H1 (cell line): ENCODE results near the gene SMIM35. TPM values are rescaled to one million over a fixed set of nuclear protein-coding genes. Genes with fewer than 3 reads are reported as not detected.

Source experiments
- CTCF ChIA-PET: fragments of 300-600 bp; sonication (Branson Sonifier 250); formaldehyde crosslinking; loops from one replicate; lab custom pipeline; 2021; ENCODE audit not compliant: partially characterized antibody; lab: Charles Lee
- POLR2A ChIA-PET: fragments of 300-600 bp; sonication (Branson Sonifier 250); formaldehyde crosslinking; loops from one replicate; lab custom pipeline; 2021; ENCODE audit warnings: inconsistent platforms; ENCODE audit not compliant: partially characterized antibody; lab: Charles Lee
- DNase-seq, 2 experiments: peaks; one replicate each; pipeline versions ENCODE4 v3.0.0 to v3.0.0-alpha.2; 2010 to 2022; ENCODE audit warnings: low spot score in 2 of 2, low read depth in 1 of 2, mixed read lengths in 1 of 2
- FAIRE-seq: peaks from 2 replicates; lab custom pipeline; 2011; peaks lifted over from hg19 to GRCh38; lab: Jason Lieb, UNC
- H2AFZ ChIP-seq: 2 replicates; pipeline ENCODE4 v1.8.1; 2012; ENCODE audit warnings: low read length, inconsistent platforms
- H2AK5ac ChIP-seq: 2 replicates; pipeline ENCODE4 v1.6.1; 2013; ENCODE audit warnings: low read depth, low read length
- H2BK120ac ChIP-seq: replicated peaks from 2 replicates; pipeline ENCODE3; 2013; ENCODE audit warnings: low read depth, low read length, inconsistent platforms
- H2BK12ac ChIP-seq: 2 replicates; pipeline ENCODE4 v1.6.1; 2013; ENCODE audit warnings: low read depth, low read length
- H2BK15ac ChIP-seq: 2 replicates; pipeline ENCODE4 v1.6.1; 2013; ENCODE audit warnings: low read length
- H2BK20ac ChIP-seq: 2 replicates; pipeline ENCODE4 v1.6.1; 2013; ENCODE audit warnings: low read length
- H2BK5ac ChIP-seq: 2 replicates; pipeline ENCODE4 v1.6.1; 2013; ENCODE audit warnings: low read depth, low read length
- H3K14ac ChIP-seq: 2 replicates; pipeline ENCODE4 v1.6.1; 2013; ENCODE audit warnings: inconsistent platforms; ENCODE audit not compliant: insufficient read length
- H3K18ac ChIP-seq: 2 replicates; pipeline ENCODE4 v1.6.1; 2013; ENCODE audit warnings: low read length; ENCODE audit errors: extremely low read depth
- H3K23ac ChIP-seq: 2 replicates; pipeline ENCODE4 v1.6.1; 2013; ENCODE audit warnings: inconsistent platforms; ENCODE audit not compliant: insufficient read length
- H3K23me2 ChIP-seq: 2 replicates; pipeline ENCODE4 v1.6.1; 2013; ENCODE audit warnings: low read depth, low read length
- H3K27ac ChIP-seq: 2 replicates; pipeline ENCODE4 v1.6.1; 2011; ENCODE audit warnings: low read depth, low read length, inconsistent platforms
- H3K27me3 ChIP-seq, 4 experiments: replicated peaks in 1 of 4; 1 replicate in 1 of 4; 2 replicates in 3 of 4; pipeline versions ENCODE4 v1.6.1 to v1.8.1; 2011 to 2013; ENCODE audit warnings: low read length in 3 of 4, mild to moderate bottlenecking in 3 of 4, inconsistent platforms in 2 of 4, mixed read lengths in 2 of 4, moderate library complexity in 1 of 4; ENCODE audit not compliant: control insufficient read depth in 3 of 4, insufficient read depth in 3 of 4; ENCODE audit errors: extremely low read depth in 1 of 4
- H3K36me3 ChIP-seq, 4 experiments: 2 replicates each; pipeline versions ENCODE4 v1.6.1 to v1.8.1; 2011 to 2013; ENCODE audit warnings: mild to moderate bottlenecking in 4 of 4, low read length in 3 of 4, moderate library complexity in 2 of 4, control low read depth in 1 of 4, inconsistent platforms in 1 of 4; ENCODE audit not compliant: insufficient read depth in 4 of 4, control insufficient read depth in 2 of 4
- H3K4ac ChIP-seq: replicated peaks from 2 replicates; pipeline ENCODE3; 2013; ENCODE audit warnings: low read length, low read depth, mixed read lengths, inconsistent platforms; ENCODE audit not compliant: insufficient read length
- H3K4me1 ChIP-seq, 4 experiments: replicated peaks in 1 of 4; 1 replicate in 1 of 4; 2 replicates in 3 of 4; pipeline versions ENCODE4 v1.6.1 to v1.8.1; 2011 to 2013; ENCODE audit warnings: low read length in 3 of 4, inconsistent platforms in 2 of 4, mixed read lengths in 1 of 4; ENCODE audit not compliant: insufficient read depth in 4 of 4, control insufficient read depth in 3 of 4
- H3K4me2 ChIP-seq, 2 experiments: 2 replicates each; pipeline versions ENCODE4 v1.6.1 to v1.8.1; 2011 to 2013; ENCODE audit warnings: low read depth in 2 of 2, low read length in 2 of 2, control low read depth in 1 of 2, inconsistent platforms in 1 of 2, mild to moderate bottlenecking in 1 of 2; ENCODE audit not compliant: insufficient read depth in 1 of 2
- H3K4me3 ChIP-seq, 4 experiments: fragments of 200-600, 300-600 bp in 1 of 4; sonication (generic), shearing (Covaris generic), sonication (Bioruptor Twin) in 1 of 4; 2 replicates each; pipeline versions ENCODE4 v1.5.1 to v1.8.1; 2011 to 2016; ENCODE audit warnings: low read length in 4 of 4, low read depth in 3 of 4, control low read depth in 2 of 4, inconsistent platforms in 2 of 4, mild to moderate bottlenecking in 2 of 4, mixed read lengths in 1 of 4, moderate library complexity in 1 of 4; ENCODE audit not compliant: insufficient read depth in 2 of 4; ENCODE audit errors: extremely low read depth in 1 of 4
- H3K56ac ChIP-seq: replicated peaks from 2 replicates; pipeline ENCODE3; 2013; ENCODE audit warnings: low read depth, mild to moderate bottlenecking, mixed read lengths, low read length, inconsistent platforms; ENCODE audit not compliant: insufficient read length
- H3K79me1 ChIP-seq: 2 replicates; pipeline ENCODE4 v1.6.1; 2013; ENCODE audit warnings: low read depth, low read length, control low read depth
- H3K79me2 ChIP-seq, 2 experiments: 2 replicates each; pipeline versions ENCODE4 v1.6.1 to v1.8.1; 2012 to 2013; ENCODE audit warnings: low read length in 2 of 2, mild to moderate bottlenecking in 2 of 2, inconsistent platforms in 1 of 2; ENCODE audit not compliant: insufficient read depth in 2 of 2, control insufficient read depth in 1 of 2
- H3K9ac ChIP-seq, 4 experiments: replicated peaks in 1 of 4; 1 replicate in 1 of 4; 2 replicates in 3 of 4; pipeline versions ENCODE4 v1.6.1 to v1.8.1; 2011 to 2013; ENCODE audit warnings: low read depth in 3 of 4, low read length in 3 of 4, control low read depth in 2 of 4, mild to moderate bottlenecking in 2 of 4, moderate library complexity in 2 of 4, inconsistent platforms in 1 of 4; ENCODE audit errors: extremely low read depth in 1 of 4
- H3K9me3 ChIP-seq, 2 experiments: 2 replicates each; pipeline versions ENCODE4 v1.6.1 to v1.8.1; 2012 to 2013; ENCODE audit warnings: mild to moderate bottlenecking in 2 of 2, moderate library complexity in 2 of 2, control low read depth in 1 of 2, inconsistent platforms in 1 of 2, low read depth in 1 of 2, low read length in 1 of 2, mixed read lengths in 1 of 2; ENCODE audit not compliant: insufficient read depth in 2 of 2
- H4K20me1 ChIP-seq, 2 experiments: replicated peaks in 1 of 2; 2 replicates each; pipeline versions ENCODE3 to v1.8.1; 2011 to 2013; ENCODE audit warnings: inconsistent platforms in 2 of 2, low read length in 2 of 2, mild to moderate bottlenecking in 1 of 2; ENCODE audit not compliant: insufficient read depth in 2 of 2, control insufficient read depth in 1 of 2
- H4K5ac ChIP-seq: 2 replicates; pipeline ENCODE4 v1.6.1; 2013; ENCODE audit warnings: low read length, low read depth, mixed read lengths, inconsistent platforms; ENCODE audit not compliant: insufficient read length
- H4K8ac ChIP-seq: 2 replicates; pipeline ENCODE4 v1.8.0; 2013; ENCODE audit warnings: mild to moderate bottlenecking, moderate library complexity, low read length, inconsistent platforms; ENCODE audit not compliant: insufficient read depth; ENCODE audit errors: extremely low read depth
- H4K91ac ChIP-seq: replicated peaks from 2 replicates; pipeline ENCODE3; 2013; ENCODE audit warnings: low read length, mixed read lengths, inconsistent platforms; ENCODE audit not compliant: insufficient read length
- ATF2 ChIP-seq: IDR thresholded peaks from 2 replicates; pipeline ENCODE4 v1.6.1; 2012; ENCODE audit warnings: low read length, inconsistent platforms
- ATF3 ChIP-seq: IDR thresholded peaks from 2 replicates; pipeline ENCODE4 v1.6.1; 2011; ENCODE audit warnings: low read depth, mild to moderate bottlenecking, low read length; ENCODE audit not compliant: insufficient read depth
- FOSL1 ChIP-seq: IDR thresholded peaks from 2 replicates; pipeline ENCODE4 v1.6.1; 2011; ENCODE audit warnings: mild to moderate bottlenecking, low read depth, low read length, moderate library complexity; ENCODE audit not compliant: insufficient read depth
- NANOG ChIP-seq: IDR thresholded peaks from 2 replicates; pipeline ENCODE4 v1.6.1; 2011; ENCODE audit warnings: low read length, low read depth, mild to moderate bottlenecking, inconsistent platforms; ENCODE audit not compliant: insufficient read depth, poor library complexity, severe bottlenecking
- POU5F1 ChIP-seq: IDR thresholded peaks from 2 replicates; pipeline ENCODE4 v1.6.1; 2011; ENCODE audit warnings: low read depth, mild to moderate bottlenecking, low read length, moderate library complexity
- RBBP5 ChIP-seq: IDR thresholded peaks from 2 replicates; pipeline ENCODE4 v1.7.1; 2012; ENCODE audit warnings: low read depth, mild to moderate bottlenecking, inconsistent platforms, low read length, moderate library complexity, borderline replicate concordance
- RFX5 ChIP-seq: IDR thresholded peaks from 2 replicates; pipeline ENCODE4 v1.6.1; 2011; ENCODE audit warnings: low read depth, low read length, improper control_type of control experiment, borderline replicate concordance
- SIRT6 ChIP-seq: IDR thresholded peaks from one replicate; pipeline ENCODE4 v1.7.1; 2012; ENCODE audit warnings: low read length, inconsistent platforms
- SIX5 ChIP-seq: IDR thresholded peaks from 2 replicates; pipeline ENCODE4 v1.6.1; 2011; ENCODE audit warnings: mild to moderate bottlenecking, low read depth, low read length
- SP1 ChIP-seq: IDR thresholded peaks from 2 replicates; pipeline ENCODE4 v1.6.1; 2011; ENCODE audit warnings: low read depth, low read length
- TBP ChIP-seq: IDR thresholded peaks from 2 replicates; pipeline ENCODE4 v1.6.1; 2011; ENCODE audit warnings: low read depth, low read length, improper control_type of control experiment
- WGBS, 2 experiments: shearing (Covaris generic) in 1 of 2; methylation state at CpG; one replicate each; pipeline versions ENCODE4 v1.1.6 to v1.1.7; 2013 to 2015; ENCODE audit warnings: low lambda C conversion rate in 2 of 2, mixed read lengths in 2 of 2, inconsistent platforms in 1 of 2, low coverage in 1 of 2, missing lambda C conversion rate in 1 of 2; ENCODE audit not compliant: insufficient replicate concordance in 2 of 2, insufficient coverage in 1 of 2, insufficient read length in 1 of 2; ENCODE audit errors: extremely low coverage in 1 of 2, missing lambda C conversion rate in 1 of 2; 5-methylcytosine and 5-hydroxymethylcytosine counted together
- polyA plus RNA-seq, 7 experiments: library from polyadenylated mRNA; depleted of rRNA in 3 of 7; stranded (reverse) in 5 of 7; unstranded in 2 of 7; fragments of >200 nt in 5 of 7; fragments of 200-250 nt in 2 of 7; gene quantifications; 1 replicate in 5 of 7; 2 replicates in 1 of 7; 4 replicates in 1 of 7; pipeline versions ENCODE4 v1.2.1 to v1.2.3, GENCODE V29; 2011 to 2013; ENCODE audit warnings: missing spikeins in 2 of 7, mixed read lengths in 2 of 7
- total RNA-seq: library from RNA; stranded (reverse); fragmentation: NEBNext Ultra II Directional; extraction: Animal tissue kit (Norgen Biotek cat#: 25700); gene quantifications from 2 replicates; pipeline ENCODE4 v1.2.1, GENCODE V29; 2021

SMIM35 gene
- total and polyA plus RNA-seq, 2 of the 8 experiments (the other 6 are each of a cell fraction or from before 2014, with no cell fraction given), result not detected

GRCh38 chr11:118017631-118018315 lies 69.0 kb downstream of the SMIM35 start:
- ChIA-PET CTCF (no interaction called here), POLR2A (no interaction called here)
- H2AK5ac ChIP-seq, result no peak overlapping the region
- no peak overlapping the region for H3K14ac ChIP-seq
- H3K4me3 ChIP-seq, result no peak overlapping the region
- no peak overlapping the region for H4K8ac ChIP-seq
- no peak overlapping the region for H2AFZ ChIP-seq
- no peaks in the 10 kb centered on the region for H3K4me1 ChIP-seq
- H3K23ac ChIP-seq, result no peak overlapping the region
- no peak overlapping the region for H2BK12ac ChIP-seq
- H2BK120ac ChIP-seq, result no peak overlapping the region
- 69% methylated on average over 4 of the region's 4 CpGs; no CpG with 5 or more reads in 1 of the 2 experiments for WGBS, 2 experiments
- H3K4me2 ChIP-seq, result no peak overlapping the region
- no peak overlapping the region for H2BK15ac ChIP-seq
- H3K36me3 ChIP-seq, result no peaks in the 10 kb centered on the region
- no peaks in the 10 kb centered on the region for H3K79me1 ChIP-seq
- H3K9ac ChIP-seq, result no peak overlapping the region
- H3K23me2 ChIP-seq, result no peaks in the 10 kb centered on the region; the same call in 1 of the 2 replicates
- H3K4ac ChIP-seq, result no peak overlapping the region
- H3K79me2 ChIP-seq, result no peaks in the 10 kb centered on the region
- no peak overlapping the region for H4K5ac ChIP-seq
- H4K91ac ChIP-seq, result no peak overlapping the region
- H4K20me1 ChIP-seq, result no peaks in the 10 kb centered on the region
- H3K18ac ChIP-seq, result no peak overlapping the region
- no peak overlapping the region for H2BK20ac ChIP-seq
- TF ChIP-seq RBBP5, result no peak
- TF ChIP-seq RFX5, result no peak
- no peak for TF ChIP-seq SP1
- TF ChIP-seq POU5F1, result no peak
- TF ChIP-seq SIX5, result no peak
- TF ChIP-seq SIRT6, result no peak
- TF ChIP-seq NANOG, result no peak
- TF ChIP-seq ATF3, result no peak
- no peak for TF ChIP-seq ATF2
- no peak for TF ChIP-seq TBP
- no peak for TF ChIP-seq FOSL1
- no peak overlapping the region for H3K27ac ChIP-seq
- no peaks in the 10 kb centered on the region; a peak in 2 of 4 replicates for H3K9me3 ChIP-seq
- DNase-seq (no peak), FAIRE-seq (no peak)
- no peak overlapping the region for H2BK5ac ChIP-seq
- peaks cover 0 to 2% (median 0%) of the 10 kb centered on the region in 4 experiments; a peak in 1 of 7 replicates for H3K27me3 ChIP-seq
- H3K56ac ChIP-seq, result no peak overlapping the region
